Upper lobe of left lung (tissue), 6 donors: ENCODE results near the gene GFRA1. TPM values are rescaled to one million over a fixed set of nuclear protein-coding genes. Genes with fewer than 3 reads are reported as not detected.

Experiments used
- ATAC-seq, 2 donors: fragments of 200-7000 bp; cut with Tn5 transposase; one replicate each; pipeline ENCODE4 v1.9.1; 2022; ENCODE audit warnings: mild to moderate bottlenecking in 2 of 2, moderate library complexity in 2 of 2; ENCODE audit not compliant: low FRiP score in 2 of 2
- DNase-seq, 2 donors: peaks; one replicate each; pipeline ENCODE4 v3.0.0-alpha.2; 2019 to 2020
- H3K27ac ChIP-seq, 4 donors: fragments of 200-600 bp; sonication (generic); one replicate each; pipeline ENCODE4 v1.5.1; 2016 to 2019
- H3K27me3 ChIP-seq, 4 donors: fragments of 200-600 bp; sonication (generic); one replicate each; pipeline ENCODE4 v1.5.1; 2017 to 2019
- H3K36me3 ChIP-seq, 4 donors: fragments of 200-600 bp; sonication (generic); one replicate each; pipeline ENCODE4 v1.5.1; 2016 to 2019
- H3K4me1 ChIP-seq, 4 donors: fragments of 200-600 bp; sonication (generic); one replicate each; pipeline ENCODE4 v1.5.1; 2018 to 2019
- H3K4me3 ChIP-seq, 4 donors: fragments of 200-600 bp; sonication (generic); one replicate each; pipeline ENCODE4 v1.5.1; 2017 to 2019; ENCODE audit warnings: mild to moderate bottlenecking in 2 of 4, moderate library complexity in 1 of 4
- H3K9me3 ChIP-seq, 4 donors: fragments of 200-600 bp; sonication (generic); one replicate each; pipeline ENCODE4 v1.5.1; 2018 to 2019
- EP300 ChIP-seq, 4 donors: sonication (generic); formaldehyde crosslinking; IDR thresholded peaks; one replicate each; pipeline ENCODE4 v1.5.1; 2017; ENCODE audit warnings: antibody characterized with exemption in 4 of 4, control low read depth in 2 of 4
- POLR2A ChIP-seq, 4 donors: fragments of 450-650 bp; IDR thresholded peaks; one replicate each; pipeline ENCODE4 v1.5.1; 2016 to 2017; ENCODE audit warnings: antibody characterized with exemption in 4 of 4, mild to moderate bottlenecking in 2 of 4
- POLR2AphosphoS5 ChIP-seq, 2 donors: sonication (generic); formaldehyde crosslinking; IDR thresholded peaks; one replicate each; pipeline ENCODE4 v1.5.1; 2017; ENCODE audit warnings: antibody characterized with exemption in 2 of 2
- WGBS, 2 donors: methylation state at CpG; one replicate each; pipeline ENCODE4 v1.1.5; 2017 to 2018; 5-methylcytosine and 5-hydroxymethylcytosine counted together
- total RNA-seq, 6 donors: library from RNA; depleted of rRNA in 4 of 6; stranded (reverse); fragments of >200 nt in 4 of 6; gene quantifications; one replicate each; pipeline versions ENCODE4 v1.1.0 to v1.2.1, GENCODE V29; 2016 to 2021
- TF ChIP-seq, protein P1 (sequence below), 6 experiments: fragments of 450-650 bp in 4 of 6; fragments of 200-600 bp in 2 of 6; sonication (generic) in 2 of 6; IDR thresholded peaks; one replicate each; pipeline ENCODE4 v1.5.1; 2016 to 2019; ENCODE audit warnings: antibody characterized with exemption in 6 of 6
- donor health status: DM: no; HTN: no; CAD: no; lungs with moderate emphysema.
- donor health status: DM: no; HTN: yes; CAD: no; lungs with severe emphysema.

Gene GFRA1
- total RNA-seq, 6 donors from 2014 or later, result under 0.01 to 9.2 (median 2.3) TPM

DNA sequence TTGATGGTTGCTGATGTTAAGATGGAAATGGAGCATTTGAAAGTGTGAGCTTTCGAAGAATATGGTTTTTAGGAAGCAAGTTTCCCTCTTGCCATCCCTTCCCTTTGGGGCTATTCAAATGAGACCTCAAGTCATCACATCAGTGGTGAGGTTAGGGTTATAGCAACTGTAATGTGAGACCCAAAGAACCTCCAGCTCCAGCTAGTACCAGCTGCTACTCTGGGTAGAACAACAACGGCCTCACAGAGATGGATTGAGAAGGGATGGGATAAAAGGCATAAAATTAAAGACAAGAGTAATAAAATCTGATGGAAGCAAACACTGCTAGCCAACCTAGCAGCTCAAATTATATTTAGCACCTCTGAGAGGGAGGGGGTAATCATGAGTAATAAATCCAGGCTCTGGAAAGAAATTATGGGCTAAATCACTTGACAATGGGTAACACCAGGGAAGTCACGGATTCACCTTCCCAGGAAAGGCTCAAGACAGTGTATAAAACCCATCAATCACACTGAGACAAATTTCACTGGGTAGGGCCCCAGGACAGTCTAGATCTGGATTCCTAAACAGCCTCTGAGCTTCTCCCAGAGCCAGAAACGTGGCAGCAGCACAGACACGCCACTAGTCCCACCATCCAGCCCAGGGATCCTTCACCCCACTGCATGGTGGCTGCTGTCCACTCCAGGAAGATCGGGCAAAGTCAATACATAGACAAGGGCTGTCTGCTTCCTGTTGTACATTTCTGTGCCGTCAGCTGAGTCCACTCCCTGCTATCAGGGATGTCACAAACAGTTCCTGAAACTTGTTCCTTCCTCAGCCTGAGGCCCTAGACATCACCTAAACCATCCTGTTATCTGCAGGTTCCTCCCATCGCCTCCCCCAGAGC, 151.1 kb downstream of the GFRA1 start:
- WGBS, 2 donors, result 60 to 73% methylated on average over 4 to 8 of the region's 8 CpGs
- Histone ChIP-seq H3K4me3 (no peak overlapping the region), H3K4me1 (no peaks in the 10 kb centered on the region), H3K27ac (no peak overlapping the region), H3K9me3 (no peaks in the 10 kb centered on the region), H3K36me3 (no peaks in the 10 kb centered on the region), H3K27me3 (no peaks in the 10 kb centered on the region)
- DNase-seq, result no peak
- ATAC-seq, result no peak
- TF ChIP-seq, protein P1, sequence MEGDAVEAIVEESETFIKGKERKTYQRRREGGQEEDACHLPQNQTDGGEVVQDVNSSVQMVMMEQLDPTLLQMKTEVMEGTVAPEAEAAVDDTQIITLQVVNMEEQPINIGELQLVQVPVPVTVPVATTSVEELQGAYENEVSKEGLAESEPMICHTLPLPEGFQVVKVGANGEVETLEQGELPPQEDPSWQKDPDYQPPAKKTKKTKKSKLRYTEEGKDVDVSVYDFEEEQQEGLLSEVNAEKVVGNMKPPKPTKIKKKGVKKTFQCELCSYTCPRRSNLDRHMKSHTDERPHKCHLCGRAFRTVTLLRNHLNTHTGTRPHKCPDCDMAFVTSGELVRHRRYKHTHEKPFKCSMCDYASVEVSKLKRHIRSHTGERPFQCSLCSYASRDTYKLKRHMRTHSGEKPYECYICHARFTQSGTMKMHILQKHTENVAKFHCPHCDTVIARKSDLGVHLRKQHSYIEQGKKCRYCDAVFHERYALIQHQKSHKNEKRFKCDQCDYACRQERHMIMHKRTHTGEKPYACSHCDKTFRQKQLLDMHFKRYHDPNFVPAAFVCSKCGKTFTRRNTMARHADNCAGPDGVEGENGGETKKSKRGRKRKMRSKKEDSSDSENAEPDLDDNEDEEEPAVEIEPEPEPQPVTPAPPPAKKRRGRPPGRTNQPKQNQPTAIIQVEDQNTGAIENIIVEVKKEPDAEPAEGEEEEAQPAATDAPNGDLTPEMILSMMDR (IDR thresholded peaks at IDR 0.05), result no peak
- TF ChIP-seq EP300 (IDR thresholded peaks at IDR 0.05), result no peak
- no peak for TF ChIP-seq POLR2AphosphoS5 (IDR thresholded peaks at IDR 0.05)
- no peak for TF ChIP-seq POLR2A (IDR thresholded peaks at IDR 0.05)

DNA sequence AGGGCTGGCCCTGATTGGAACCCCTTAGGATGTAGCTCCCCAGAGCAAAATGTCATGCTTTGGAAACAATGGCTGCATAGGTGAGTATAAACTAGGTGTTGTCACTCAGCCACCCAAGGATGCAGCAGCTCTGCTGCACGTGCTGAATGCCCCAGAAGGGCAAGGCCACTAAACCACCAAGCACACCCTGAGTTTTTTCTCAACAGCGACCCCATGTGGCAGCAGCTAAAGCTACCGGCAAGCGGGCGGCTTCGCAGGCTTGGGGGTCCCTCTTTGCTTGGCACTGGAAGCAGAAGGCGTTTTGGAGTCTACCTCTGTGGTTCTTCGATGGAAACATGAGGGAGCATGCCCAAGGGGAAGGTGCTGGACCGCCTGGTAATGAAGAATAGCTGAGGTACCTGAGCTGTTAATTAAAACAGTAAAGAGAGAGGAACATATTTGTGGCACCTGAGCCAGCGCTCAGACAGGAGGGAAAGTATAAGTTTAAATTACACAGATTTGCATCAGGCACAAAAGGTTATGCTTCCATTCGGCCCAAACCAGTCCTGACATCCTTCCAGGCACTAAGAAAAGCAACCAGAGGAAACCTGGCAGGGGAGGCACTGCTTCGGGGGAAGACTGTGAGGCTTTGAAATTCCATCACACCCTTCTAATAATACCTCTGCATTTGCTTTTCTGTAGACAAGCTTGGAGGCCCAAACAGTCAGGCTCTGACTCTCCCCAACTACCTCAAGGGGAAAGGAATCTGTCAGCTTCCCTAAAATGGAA, 152.1 kb downstream of the GFRA1 start:
- Histone ChIP-seq H3K27me3 (no peaks in the 10 kb centered on the region), H3K27ac (no peak overlapping the region), H3K4me1 (no peaks in the 10 kb centered on the region), H3K36me3 (no peaks in the 10 kb centered on the region), H3K9me3 (no peaks in the 10 kb centered on the region), H3K4me3 (no peak overlapping the region)
- TF ChIP-seq, protein P1 (IDR thresholded peaks at IDR 0.05), result no peak
- TF ChIP-seq POLR2AphosphoS5 (IDR thresholded peaks at IDR 0.05) (no peak), EP300 (IDR thresholded peaks at IDR 0.05) (no peak), POLR2A (IDR thresholded peaks at IDR 0.05) (no peak)
- DNase-seq, result peak in 1 of 2 donors; percentile 46
- ATAC-seq, result no peak
- WGBS, 2 donors, result 63 to 65% methylated on average over 12 of the region's 12 CpGs

DNA sequence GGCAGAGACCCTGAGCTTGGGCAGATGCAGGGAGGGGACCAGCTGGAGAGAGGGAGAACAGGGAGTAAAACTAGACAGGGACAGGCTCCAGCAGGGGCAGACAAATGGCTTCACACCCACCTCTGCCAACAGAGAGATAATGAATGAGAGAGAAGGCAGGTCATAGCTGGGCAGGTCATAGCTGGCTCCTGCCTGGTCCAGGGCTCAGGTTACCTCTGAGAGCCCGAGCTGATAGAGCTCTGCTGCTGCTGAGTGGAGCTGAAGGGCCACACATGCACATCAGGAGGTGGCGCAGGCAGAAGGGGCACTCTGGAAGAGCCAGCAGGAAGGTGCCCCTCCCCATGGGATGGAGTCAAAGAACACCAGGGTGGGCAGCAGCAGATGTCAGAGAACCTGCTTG, 154.2 kb downstream of the GFRA1 start:
- Histone ChIP-seq H3K36me3 (no peaks in the 10 kb centered on the region), H3K9me3 (no peaks in the 10 kb centered on the region), H3K27me3 (no peaks in the 10 kb centered on the region), H3K4me3 (no peak overlapping the region), H3K27ac (no peak overlapping the region), H3K4me1 (no peaks in the 10 kb centered on the region)
- ATAC-seq (no peak), DNase-seq (peak in 1 of 2 donors; percentile 18)
- 0 to 72% methylated on average over 1 to 2 of the region's 2 CpGs for WGBS, 2 donors
- TF ChIP-seq EP300 (IDR thresholded peaks at IDR 0.05) (no peak), POLR2AphosphoS5 (IDR thresholded peaks at IDR 0.05) (no peak), POLR2A (IDR thresholded peaks at IDR 0.05) (no peak)
- TF ChIP-seq, protein P1 (IDR thresholded peaks at IDR 0.05), result no peak

DNA sequence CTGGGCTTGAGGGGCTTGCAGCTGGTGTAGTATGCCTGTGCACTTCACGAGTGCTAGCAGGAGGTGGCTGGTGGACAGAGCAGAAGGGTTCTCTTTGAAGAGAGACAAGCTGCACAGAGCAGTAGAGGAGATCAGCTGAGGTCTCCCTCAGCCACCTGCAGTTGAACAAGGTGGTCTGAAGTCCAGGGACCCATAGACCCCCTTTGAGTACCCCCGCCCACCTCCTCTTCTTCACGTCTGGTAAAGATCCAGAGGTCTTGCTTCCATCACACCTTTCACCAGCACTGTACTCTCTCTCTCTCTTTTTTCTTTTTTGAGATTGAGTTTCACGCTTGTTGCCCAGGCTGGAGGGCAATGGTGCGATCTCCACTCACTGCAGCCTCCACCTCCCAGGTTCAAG, 157.2 kb downstream of the GFRA1 start:
- H3K27ac ChIP-seq, result no peak overlapping the region
- no peak for TF ChIP-seq POLR2A (IDR thresholded peaks at IDR 0.05)
- no peaks in the 10 kb centered on the region for H3K9me3 ChIP-seq
- H3K4me3 ChIP-seq, result no peak overlapping the region
- H3K36me3 ChIP-seq, result no peaks in the 10 kb centered on the region
- no peak for ATAC-seq
- DNase-seq, result no peak
- WGBS, 2 donors, result 89 to 90% methylated on average over 5 of the region's 5 CpGs
- H3K4me1 ChIP-seq, result no peaks in the 10 kb centered on the region
- no peaks in the 10 kb centered on the region for H3K27me3 ChIP-seq

DNA sequence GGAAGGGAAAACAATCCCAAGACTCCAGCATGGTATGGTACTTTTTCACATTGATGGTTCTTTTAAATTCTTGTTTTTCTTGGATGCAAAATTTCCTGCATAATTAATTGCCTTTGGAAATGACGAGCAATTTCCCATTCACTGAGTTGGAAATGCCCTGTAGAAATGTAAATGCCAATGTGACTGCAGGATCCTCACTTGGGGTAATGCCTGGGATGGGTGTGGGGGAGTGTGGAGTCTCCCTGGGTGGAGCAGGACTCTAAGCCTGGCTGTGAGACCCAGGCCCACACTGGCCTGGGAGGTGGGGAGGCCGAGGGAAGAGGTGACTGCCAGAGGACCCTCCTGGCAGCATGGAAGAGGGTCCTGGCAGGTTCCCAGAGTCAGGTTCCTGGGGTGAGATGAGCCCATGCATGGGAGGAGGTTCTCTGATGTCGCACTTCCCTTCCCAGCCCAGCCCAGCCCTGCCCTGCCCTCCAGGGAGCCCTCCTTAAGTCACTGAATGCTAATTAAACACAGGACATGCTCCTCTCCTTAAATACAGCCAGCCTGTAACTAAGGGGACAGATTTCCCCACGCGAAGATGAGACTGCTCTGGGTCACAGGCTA, 157.9 kb downstream of the GFRA1 start:
- ATAC-seq (no peak), DNase-seq (peak in 1 of 2 donors; percentile 30)
- Histone ChIP-seq H3K4me1 (no peaks in the 10 kb centered on the region), H3K4me3 (no peak overlapping the region), H3K36me3 (no peaks in the 10 kb centered on the region), H3K27ac (no peak overlapping the region), H3K27me3 (no peaks in the 10 kb centered on the region), H3K9me3 (no peaks in the 10 kb centered on the region)
- 52 to 63% methylated on average over 3 to 5 of the region's 5 CpGs for WGBS, 2 donors
- no peak for TF ChIP-seq EP300 (IDR thresholded peaks at IDR 0.05)
- no peak for TF ChIP-seq POLR2A (IDR thresholded peaks at IDR 0.05)
- TF ChIP-seq, protein P1 (IDR thresholded peaks at IDR 0.05), result no peak
- TF ChIP-seq POLR2AphosphoS5 (IDR thresholded peaks at IDR 0.05), result no peak
